A549 (cell line): ENCODE data around the gene ZPBP2. TPM values are rescaled to one million over a fixed set of nuclear protein-coding genes. Genes with fewer than 3 reads are reported as not detected.

Source experiments
- ATAC-seq, 2 experiments: fragments of 200-7000 bp in 1 of 2; fragments of >200 bp in 1 of 2; cut with Nextera tagmentation in 1 of 2; cut with Tn5 transposase in 1 of 2; 3 replicates each; pipeline versions ENCODE4 v1.8.0 to v1.9.1; 2018 to 2020; ENCODE audit warnings: mild to moderate bottlenecking in 1 of 2, moderate library complexity in 1 of 2
- CTCF ChIA-PET: fragments of 300-600 bp; sonication (Branson Sonifier 250); formaldehyde crosslinking; extraction: SDS; loops from one replicate; lab custom pipeline; 2021; ENCODE audit warnings: antibody characterized with exemption, inconsistent platforms; lab: Yijun Ruan, JAX
- POLR2A ChIA-PET: fragments of 350-600 bp; formaldehyde crosslinking; extraction: SDS; loops from one replicate; lab custom pipeline; 2021; ENCODE audit warnings: antibody characterized with exemption, inconsistent platforms; lab: Yijun Ruan, JAX
- DNase-seq, 2 experiments: peaks; one replicate each; pipeline versions ENCODE4 v3.0.0 to v3.0.0-alpha.2; 2011 to 2016; ENCODE audit warnings: low read depth in 1 of 2, low spot score in 1 of 2
- FAIRE-seq: peaks from 2 replicates; lab custom pipeline; 2011; peaks lifted over from hg19 to GRCh38; lab: Jason Lieb, UNC
- H3K27ac ChIP-seq, 2 experiments: fragments of >200 bp; sonication (Bioruptor Twin); formaldehyde crosslinking; 3 replicates each; pipeline ENCODE4 v1.5.1; 2016 to 2017
- H3K4me1 ChIP-seq: fragments of >200 bp; sonication (Bioruptor Twin); formaldehyde crosslinking; 3 replicates; pipeline ENCODE4 v1.6.1; 2016
- H3K4me2 ChIP-seq: fragments of >200 bp; sonication (Bioruptor Twin); formaldehyde crosslinking; 3 replicates; pipeline ENCODE4 v1.6.1; 2016
- H3K4me3 ChIP-seq: fragments of >200 bp; sonication (Bioruptor Twin); formaldehyde crosslinking; 3 replicates; pipeline ENCODE4 v1.5.1; 2016
- H3K9me3 ChIP-seq: fragments of >200 bp; sonication (Bioruptor Twin); formaldehyde crosslinking; 3 replicates; pipeline ENCODE4 v1.6.1; 2016
- BCL3 ChIP-seq: fragments of >200 bp; sonication (Bioruptor Twin); formaldehyde crosslinking; IDR thresholded peaks from 3 replicates; pipeline ENCODE4 v1.6.1; 2016
- BHLHE40 ChIP-seq: IDR thresholded peaks from 2 replicates; pipeline ENCODE4 v1.6.1; 2012; ENCODE audit warnings: low read depth, low read length, inconsistent platforms
- EHMT2 ChIP-seq: fragments of 200-600 bp; sonication (generic); IDR thresholded peaks from 2 replicates; pipeline ENCODE4 v1.6.1; 2016; ENCODE audit warnings: antibody characterized with exemption, low read depth, mild to moderate bottlenecking, moderate library complexity
- EP300 ChIP-seq, 2 experiments: fragments of >200 bp; sonication (Bioruptor Twin); formaldehyde crosslinking; IDR thresholded peaks; 2 replicates in 1 of 2; 3 replicates in 1 of 2; pipeline ENCODE4 v1.6.1; 2016 to 2017
- ESRRA ChIP-seq: fragments of 150-350 bp; IDR thresholded peaks from 2 replicates; pipeline ENCODE4 v1.6.1; 2014; ENCODE audit warnings: mild to moderate bottlenecking, low read length, borderline replicate concordance
- FOXS1 ChIP-seq: fragments of 250-450 bp; sonication (Bioruptor Pico); IDR thresholded peaks from 2 replicates; pipeline ENCODE4 v1.5.0; 2020; ENCODE audit warnings: mild to moderate bottlenecking, moderate library complexity
- GATA3 ChIP-seq: IDR thresholded peaks from 2 replicates; pipeline ENCODE4 v1.6.1; 2012; ENCODE audit warnings: borderline replicate concordance
- HOXB5 ChIP-seq: fragments of 250-450 bp; sonication (Bioruptor Pico); IDR thresholded peaks from 2 replicates; pipeline ENCODE4 v1.5.0; 2020; ENCODE audit warnings: mild to moderate bottlenecking, moderate library complexity
- JUN ChIP-seq, 2 experiments: fragments of >200 bp; sonication (Bioruptor Twin); formaldehyde crosslinking; IDR thresholded peaks; 2 replicates in 1 of 2; 3 replicates in 1 of 2; pipeline ENCODE4 v1.6.1; 2016 to 2017
- JUNB ChIP-seq: fragments of >200 bp; sonication (Bioruptor Twin); formaldehyde crosslinking; IDR thresholded peaks from 2 replicates; pipeline ENCODE4 v1.6.1; 2016
- KDM5A ChIP-seq: fragments of 200-600 bp; sonication (generic); IDR thresholded peaks from 2 replicates; pipeline ENCODE4 v1.6.1; 2016; ENCODE audit warnings: antibody characterized with exemption, mild to moderate bottlenecking
- MAX ChIP-seq: IDR thresholded peaks from 2 replicates; pipeline ENCODE4 v1.6.1; 2012
- MYC ChIP-seq: IDR thresholded peaks from 2 replicates; pipeline ENCODE4 v1.6.1; 2012; ENCODE audit warnings: mild to moderate bottlenecking, inconsistent platforms, low read length, improper control_type of control experiment, borderline replicate concordance
- NFE2L2 ChIP-seq: fragments of 150-350 bp; conservative IDR thresholded peaks from 2 replicates; pipeline ENCODE4 v1.6.1; 2014; ENCODE audit warnings: low read length
- NR3C1 ChIP-seq: fragments of >200 bp; sonication (Bioruptor Twin); formaldehyde crosslinking; IDR thresholded peaks from 3 replicates; pipeline ENCODE4 v1.6.1; 2017
- POLR2AphosphoS2 ChIP-seq: conservative IDR thresholded peaks from 2 replicates; pipeline ENCODE4 v1.6.1; 2012; ENCODE audit warnings: low read length, improper control_type of control experiment, inconsistent platforms
- TP53 ChIP-seq: fragments of 250-450 bp; sonication (Bioruptor Pico); IDR thresholded peaks from 2 replicates; pipeline ENCODE4 v1.5.0; 2021; ENCODE audit warnings: mild to moderate bottlenecking, moderate library complexity
- USF2 ChIP-seq: fragments of 450-650 bp; IDR thresholded peaks from 2 replicates; pipeline ENCODE4 v1.6.1; 2014; ENCODE audit warnings: antibody characterized with exemption
- ZNF302 ChIP-seq: fragments of 250-450 bp; sonication (Bioruptor Pico); IDR thresholded peaks from 2 replicates; pipeline ENCODE4 v1.9.0; 2021; ENCODE audit warnings: inconsistent platforms, mild to moderate bottlenecking, moderate library complexity
- ZSCAN20 ChIP-seq: fragments of 250-450 bp; sonication (Bioruptor Pico); IDR thresholded peaks from 2 replicates; pipeline ENCODE4 v1.8.0; 2022; ENCODE audit warnings: mild to moderate bottlenecking, moderate library complexity
- WGBS: methylation state at CpG from one replicate; pipeline ENCODE4 v1.1.6; 2017; ENCODE audit errors: missing lambda C conversion rate; 5-methylcytosine and 5-hydroxymethylcytosine counted together
- polyA plus RNA-seq, 4 experiments: library from polyadenylated mRNA; depleted of rRNA in 3 of 4; stranded (reverse); fragments of >200 nt; fragmentation: RNase III in 1 of 4; extraction: RNeasy Plus Mini Kit Qiagen cat#74134 plus additional on column Dnase treatment in 1 of 4; gene quantifications; 2 replicates in 3 of 4; 3 replicates in 1 of 4; pipeline ENCODE4 v1.2.3, GENCODE V29; 2011 to 2017
- TF ChIP-seq, protein P1 (sequence below): IDR thresholded peaks from 2 replicates; pipeline ENCODE4 v1.6.1; 2012; ENCODE audit warnings: low read depth, borderline replicate concordance
- TF ChIP-seq, protein P2 (sequence below): fragments of >200 bp; sonication (Bioruptor Twin); formaldehyde crosslinking; IDR thresholded peaks from 2 replicates; pipeline ENCODE4 v1.6.1; 2016
- TF ChIP-seq, protein P3 (sequence below): fragments of 200-600 bp; sonication (generic); IDR thresholded peaks from 2 replicates; pipeline ENCODE4 v1.6.1; 2016; ENCODE audit warnings: antibody characterized with exemption, mild to moderate bottlenecking, moderate library complexity
- TF ChIP-seq, protein P4 (sequence below): IDR thresholded peaks from 2 replicates; pipeline ENCODE4 v1.6.1; 2012

ZPBP2 gene
- polyA plus RNA-seq, 2 of the 4 experiments (the other 2 are of a cell fraction): not detected

GRCh38 chr17:39841134-39841683 is 26.8 kb upstream of the ZPBP2 start:
- ChIA-PET POLR2A (no interaction called here), CTCF (interaction anchor here (1.0 kb wide), 1 partner anchor 13 kb away, joined by 3 read pairs; no protein-coding TSS in a partner anchor)
- ATAC-seq (no peak), FAIRE-seq (no peak), DNase-seq (no peak)
- no peak overlapping the region for H3K4me2 ChIP-seq
- H3K4me1 ChIP-seq: no peaks in the 10 kb centered on the region
- TF ChIP-seq, protein P1, sequence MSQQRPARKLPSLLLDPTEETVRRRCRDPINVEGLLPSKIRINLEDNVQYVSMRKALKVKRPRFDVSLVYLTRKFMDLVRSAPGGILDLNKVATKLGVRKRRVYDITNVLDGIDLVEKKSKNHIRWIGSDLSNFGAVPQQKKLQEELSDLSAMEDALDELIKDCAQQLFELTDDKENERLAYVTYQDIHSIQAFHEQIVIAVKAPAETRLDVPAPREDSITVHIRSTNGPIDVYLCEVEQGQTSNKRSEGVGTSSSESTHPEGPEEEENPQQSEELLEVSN: no peak
- TF ChIP-seq BHLHE40 (no peak), NR3C1 (no peak), HOXB5 (CRISPR knock-in tag) (no peak), ESRRA (no peak), GATA3 (no peak), EHMT2 (no peak), ZSCAN20 (CRISPR knock-in tag) (no peak), EP300 (IDR thresholded peaks at IDR 0.05) (no peak)
- TF ChIP-seq, protein P2, sequence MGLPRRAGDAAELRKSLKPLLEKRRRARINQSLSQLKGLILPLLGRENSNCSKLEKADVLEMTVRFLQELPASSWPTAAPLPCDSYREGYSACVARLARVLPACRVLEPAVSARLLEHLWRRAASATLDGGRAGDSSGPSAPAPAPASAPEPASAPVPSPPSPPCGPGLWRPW: no peak
- no peak overlapping the region for H3K4me3 ChIP-seq
- no peak overlapping the region for H3K27ac ChIP-seq
- 35% methylated on average over 2 of the region's 2 CpGs for WGBS
- peaks cover 28% of the 10 kb centered on the region; the same call in 2 of the 3 replicates for H3K9me3 ChIP-seq

GRCh38 chr17:39845052-39845846 is 22.8 kb upstream of the ZPBP2 start:
- ATAC-seq: no peak

More at GRCh38 chr17:39845052-39845846, 22.8 kb upstream of the ZPBP2 start:
- POLR2A ChIA-PET: no interaction called here
- WGBS: 14% methylated on average over 8 of the region's 8 CpGs
- Histone ChIP-seq H3K4me2 (no peak overlapping the region), H3K27ac (no peak overlapping the region), H3K4me1 (no peaks in the 10 kb centered on the region), H3K4me3 (no peak overlapping the region), H3K9me3 (no peaks in the 10 kb centered on the region)
- no peak for DNase-seq
- TF ChIP-seq NR3C1: no peak
- no peak for TF ChIP-seq JUNB
- TF ChIP-seq, protein P1: no peak
- TF ChIP-seq USF2: no peak
- no peak for TF ChIP-seq MYC
- TF ChIP-seq MAX: no peak
- TF ChIP-seq, protein P3, sequence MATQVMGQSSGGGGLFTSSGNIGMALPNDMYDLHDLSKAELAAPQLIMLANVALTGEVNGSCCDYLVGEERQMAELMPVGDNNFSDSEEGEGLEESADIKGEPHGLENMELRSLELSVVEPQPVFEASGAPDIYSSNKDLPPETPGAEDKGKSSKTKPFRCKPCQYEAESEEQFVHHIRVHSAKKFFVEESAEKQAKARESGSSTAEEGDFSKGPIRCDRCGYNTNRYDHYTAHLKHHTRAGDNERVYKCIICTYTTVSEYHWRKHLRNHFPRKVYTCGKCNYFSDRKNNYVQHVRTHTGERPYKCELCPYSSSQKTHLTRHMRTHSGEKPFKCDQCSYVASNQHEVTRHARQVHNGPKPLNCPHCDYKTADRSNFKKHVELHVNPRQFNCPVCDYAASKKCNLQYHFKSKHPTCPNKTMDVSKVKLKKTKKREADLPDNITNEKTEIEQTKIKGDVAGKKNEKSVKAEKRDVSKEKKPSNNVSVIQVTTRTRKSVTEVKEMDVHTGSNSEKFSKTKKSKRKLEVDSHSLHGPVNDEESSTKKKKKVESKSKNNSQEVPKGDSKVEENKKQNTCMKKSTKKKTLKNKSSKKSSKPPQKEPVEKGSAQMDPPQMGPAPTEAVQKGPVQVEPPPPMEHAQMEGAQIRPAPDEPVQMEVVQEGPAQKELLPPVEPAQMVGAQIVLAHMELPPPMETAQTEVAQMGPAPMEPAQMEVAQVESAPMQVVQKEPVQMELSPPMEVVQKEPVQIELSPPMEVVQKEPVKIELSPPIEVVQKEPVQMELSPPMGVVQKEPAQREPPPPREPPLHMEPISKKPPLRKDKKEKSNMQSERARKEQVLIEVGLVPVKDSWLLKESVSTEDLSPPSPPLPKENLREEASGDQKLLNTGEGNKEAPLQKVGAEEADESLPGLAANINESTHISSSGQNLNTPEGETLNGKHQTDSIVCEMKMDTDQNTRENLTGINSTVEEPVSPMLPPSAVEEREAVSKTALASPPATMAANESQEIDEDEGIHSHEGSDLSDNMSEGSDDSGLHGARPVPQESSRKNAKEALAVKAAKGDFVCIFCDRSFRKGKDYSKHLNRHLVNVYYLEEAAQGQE: no peak
- TF ChIP-seq EHMT2: no peak
- TF ChIP-seq TP53 (CRISPR knock-in tag): no peak
- no peak for TF ChIP-seq JUN (IDR thresholded peaks at IDR 0.05)
- no peak for TF ChIP-seq KDM5A
- no peak for TF ChIP-seq BCL3
- TF ChIP-seq NFE2L2: no peak
- no peak for TF ChIP-seq POLR2AphosphoS2
- no peak for TF ChIP-seq ZNF302
- no peak for TF ChIP-seq FOXS1
- TF ChIP-seq, protein P4, sequence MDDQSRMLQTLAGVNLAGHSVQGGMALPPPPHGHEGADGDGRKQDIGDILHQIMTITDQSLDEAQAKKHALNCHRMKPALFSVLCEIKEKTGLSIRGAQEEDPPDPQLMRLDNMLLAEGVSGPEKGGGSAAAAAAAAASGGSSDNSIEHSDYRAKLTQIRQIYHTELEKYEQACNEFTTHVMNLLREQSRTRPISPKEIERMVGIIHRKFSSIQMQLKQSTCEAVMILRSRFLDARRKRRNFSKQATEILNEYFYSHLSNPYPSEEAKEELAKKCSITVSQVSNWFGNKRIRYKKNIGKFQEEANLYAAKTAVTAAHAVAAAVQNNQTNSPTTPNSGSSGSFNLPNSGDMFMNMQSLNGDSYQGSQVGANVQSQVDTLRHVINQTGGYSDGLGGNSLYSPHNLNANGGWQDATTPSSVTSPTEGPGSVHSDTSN: no peak
- CTCF ChIA-PET: interaction anchor here (0.6 to 1.2 kb wide), 4 partner anchors 9 to 1499 kb away, joined by 3 to 4 read pairs (median 3); no protein-coding TSS in a partner anchor
- FAIRE-seq: no peak
